IMR-90 (cell line): ENCODE data around the gene SPC25.

Source experiments
- BHLHE40 ChIP-seq: fragments of 150-350 bp; IDR thresholded peaks from 2 replicates; pipeline ENCODE4 v1.6.1; 2016; ENCODE audit warnings: mild to moderate bottlenecking, low read depth, low read length
- CEBPB ChIP-seq: IDR thresholded peaks from 2 replicates; pipeline ENCODE4 v1.6.1; 2012; ENCODE audit warnings: low read depth, low read length, improper control_type of control experiment
- CTCF ChIP-seq: conservative IDR thresholded peaks from 2 replicates; pipeline ENCODE4 v1.5.1; 2012; ENCODE audit warnings: mild to moderate bottlenecking, low read depth, low read length, improper control_type of control experiment
- ELK1 ChIP-seq: fragments of 150-350 bp; IDR thresholded peaks from 2 replicates; pipeline ENCODE4 v1.6.1; 2016; ENCODE audit warnings: low read depth, mild to moderate bottlenecking, low read length, moderate library complexity, borderline replicate concordance
- MAFK ChIP-seq: IDR thresholded peaks from 2 replicates; pipeline ENCODE4 v1.6.1; 2012; ENCODE audit warnings: low read depth, low read length, improper control_type of control experiment
- MXI1 ChIP-seq: IDR thresholded peaks from 2 replicates; pipeline ENCODE4 v1.6.1; 2012; ENCODE audit warnings: low read depth, mild to moderate bottlenecking, low read length, moderate library complexity, borderline replicate concordance
- NFE2L2 ChIP-seq: fragments of 150-350 bp; IDR thresholded peaks from 2 replicates; pipeline ENCODE4 v1.6.1; 2016; ENCODE audit warnings: low read depth, mild to moderate bottlenecking, low read length
- POLR2A ChIP-seq: IDR thresholded peaks from 2 replicates; pipeline ENCODE4 v1.6.1; 2012; ENCODE audit warnings: mild to moderate bottlenecking, low read depth, low read length
- RFX5 ChIP-seq: IDR thresholded peaks from 2 replicates; pipeline ENCODE4 v1.8.0; 2012; ENCODE audit warnings: low read depth, mild to moderate bottlenecking, low read length, moderate library complexity
- USF2 ChIP-seq: fragments of 150-350 bp; IDR thresholded peaks from 2 replicates; pipeline ENCODE4 v1.6.1; 2017; ENCODE audit warnings: mild to moderate bottlenecking, antibody characterized with exemption, low read length, low read depth

GRCh38 chr2:168904358-168904757 lies 14.1 kb upstream of the SPC25 start:
- TF ChIP-seq POLR2A (no peak), NFE2L2 (no peak), CTCF (no peak), CEBPB (no peak), ELK1 (no peak), MXI1 (no peak), BHLHE40 (no peak), RFX5 (no peak), USF2 (no peak), MAFK (no peak)
